Measurements from ENCODE around the gene MOCS3.

Gene MOCS3

GRCh38 chr20:50916257-50916656 is 42.4 kb upstream of the MOCS3 start:
- no peak for TF ChIP-seq CTCF (IDR thresholded peaks at IDR 0.05; ENCODE audit: control extremely low read depth, extremely low read depth, low read depth, missing control alignments)
- ChIA-PET POLR2A (interaction anchor here (1.2 kb wide), 1 partner anchor 15 kb away, joined by 5 read pairs; the partner anchor contains the start of gene ADNP), CTCF (interaction anchor here (1.2 to 11.1 kb wide), 4 partner anchors 11 to 125 kb away, joined by 3 to 191 read pairs (median 13); partner anchors contain the start of genes ADNP and BCAS4)
- DNase-seq (ENCODE audit: extremely low spot score): no peak

GRCh38 chr20:50916934-50917333 is 41.7 kb upstream of the MOCS3 start:
- TF ChIP-seq CTCF (IDR thresholded peaks at IDR 0.05; ENCODE audit: control extremely low read depth, extremely low read depth, low read depth, missing control alignments): no peak
- ChIA-PET POLR2A (interaction anchor here (1.2 kb wide), 1 partner anchor 15 kb away, joined by 5 read pairs; the partner anchor contains the start of gene ADNP), CTCF (interaction anchor here (1.2 to 11.1 kb wide), 4 partner anchors 10 to 126 kb away, joined by 3 to 191 read pairs (median 13); partner anchors contain the start of genes ADNP and BCAS4)
- no peak for DNase-seq (ENCODE audit: extremely low spot score)

- no peak for TF ChIP-seq CTCF (IDR thresholded peaks at IDR 0.05; ENCODE audit: control extremely low read depth, extremely low read depth, low read depth, missing control alignments)
- no peak for DNase-seq (ENCODE audit: extremely low spot score)
- POLR2A ChIA-PET: no interaction called here
- CTCF ChIA-PET: interaction anchor here (1.1 to 4.1 kb wide), 3 partner anchors 12 to 128 kb away, joined by 4 to 65 read pairs (median 19); partner anchors contain the start of genes ADNP and BCAS4
Measured at GRCh38 chr20:50918403-50918802, 40.2 kb upstream of the MOCS3 start.

GRCh38 chr20:50919567-50919966 is 39.1 kb upstream of the MOCS3 start:
- CTCF ChIA-PET: interaction anchor here (1.1 to 4.1 kb wide), 5 partner anchors 10 to 125 kb away, joined by 3 to 65 read pairs (median 5); partner anchors contain the start of genes ADNP and BCAS4
- no peak for DNase-seq (ENCODE audit: extremely low spot score)
- POLR2A ChIA-PET: interaction anchor here (2.2 kb wide), 1 partner anchor 10 kb away, joined by 11 read pairs; no protein-coding TSS in a partner anchor
- no peak for TF ChIP-seq CTCF (IDR thresholded peaks at IDR 0.05; ENCODE audit: control extremely low read depth, extremely low read depth, low read depth, missing control alignments)

- ChIA-PET CTCF (interaction anchor here (1.1 to 4.1 kb wide), 6 partner anchors 9 to 126 kb away, joined by 3 to 65 read pairs (median 4); partner anchors contain the start of genes ADNP, BCAS4, DPM1 and MOCS3), POLR2A (interaction anchor here (0.5 to 2.2 kb wide), 6 partner anchors 8 to 140 kb away, joined by 3 to 11 read pairs (median 4); partner anchors contain the start of gene ADNP)
- no peak for TF ChIP-seq CTCF (IDR thresholded peaks at IDR 0.05; ENCODE audit: control extremely low read depth, extremely low read depth, low read depth, missing control alignments)
- DNase-seq (ENCODE audit: extremely low spot score): no peak
Measured at GRCh38 chr20:50920997-50921396, 37.6 kb upstream of the MOCS3 start.

- DNase-seq (ENCODE audit: extremely low spot score): no peak
- no peak for TF ChIP-seq CTCF (IDR thresholded peaks at IDR 0.05; ENCODE audit: control extremely low read depth, extremely low read depth, low read depth, missing control alignments)
- ChIA-PET CTCF (interaction anchor here (1.9 to 13.0 kb wide), 4 partner anchors 8 to 130 kb away, joined by 4 to 220 read pairs (median 128); partner anchors contain the start of genes ADNP, BCAS4, DPM1 and MOCS3), POLR2A (interaction anchor here (0.5 to 0.9 kb wide), 3 partner anchors 9 to 141 kb away, joined by 4 to 5 read pairs (median 5); partner anchors contain the start of gene ADNP)
Measured at GRCh38 chr20:50921803-50922501, 36.7 kb upstream of the MOCS3 start.
